Right atrium auricular region (tissue), 2 donors: Measurements from ENCODE around the gene CHST15. TPM values are rescaled to one million over a fixed set of nuclear protein-coding genes. Genes with fewer than 3 reads are reported as not detected.

Source experiments
- DNase-seq: peaks from one replicate; pipeline ENCODE4 v3.0.0-alpha.2; 2019; ENCODE audit warnings: low spot score
- H3K27ac ChIP-seq, 2 donors: fragments of 200-600 bp; sonication (generic); 1 replicate in 1 of 2; 2 replicates in 1 of 2; pipeline ENCODE4 v1.5.1; 2016 to 2019
- H3K27me3 ChIP-seq, 2 donors: fragments of 200-600 bp; sonication (generic); one replicate each; pipeline versions ENCODE4 v1.5.1 to v1.6.0; 2017 to 2019
- H3K36me3 ChIP-seq: fragments of 200-600 bp; sonication (generic); one replicate; pipeline ENCODE4 v1.5.1; 2016
- H3K4me1 ChIP-seq, 2 donors: fragments of 200-600 bp; sonication (generic); one replicate each; pipeline versions ENCODE4 v1.5.1 to v1.6.0; 2017 to 2019
- H3K4me3 ChIP-seq, 2 donors: fragments of 200-600 bp; sonication (generic); 1 replicate in 1 of 2; 2 replicates in 1 of 2; pipeline ENCODE4 v1.5.1; 2017 to 2019; ENCODE audit warnings: mild to moderate bottlenecking in 1 of 2, moderate library complexity in 1 of 2
- H3K9me3 ChIP-seq, 2 donors: fragments of 200-600 bp; sonication (generic); one replicate each; pipeline ENCODE4 v1.5.1; 2019
- total RNA-seq, 2 donors: library from RNA; depleted of rRNA; stranded (reverse); fragments of >200 nt; gene quantifications; one replicate each; pipeline ENCODE4 v1.1.0, GENCODE V29; 2016
- TF ChIP-seq, protein P1 (sequence below), 2 donors: fragments of 200-600 bp; sonication (generic); IDR thresholded peaks; one replicate each; pipeline ENCODE4 v1.5.1; 2019; ENCODE audit warnings: antibody characterized with exemption in 2 of 2

The CHST15 gene
- total RNA-seq, 2 donors from 2014 or later = 7.0 to 14.2 TPM

- no peaks in the 10 kb centered on the region for H3K36me3 ChIP-seq
- no peak for DNase-seq
- no peaks in the 10 kb centered on the region for H3K27me3 ChIP-seq
- H3K27ac ChIP-seq = no peak overlapping the region
- no peak overlapping the region for H3K4me3 ChIP-seq
- TF ChIP-seq, protein P1, sequence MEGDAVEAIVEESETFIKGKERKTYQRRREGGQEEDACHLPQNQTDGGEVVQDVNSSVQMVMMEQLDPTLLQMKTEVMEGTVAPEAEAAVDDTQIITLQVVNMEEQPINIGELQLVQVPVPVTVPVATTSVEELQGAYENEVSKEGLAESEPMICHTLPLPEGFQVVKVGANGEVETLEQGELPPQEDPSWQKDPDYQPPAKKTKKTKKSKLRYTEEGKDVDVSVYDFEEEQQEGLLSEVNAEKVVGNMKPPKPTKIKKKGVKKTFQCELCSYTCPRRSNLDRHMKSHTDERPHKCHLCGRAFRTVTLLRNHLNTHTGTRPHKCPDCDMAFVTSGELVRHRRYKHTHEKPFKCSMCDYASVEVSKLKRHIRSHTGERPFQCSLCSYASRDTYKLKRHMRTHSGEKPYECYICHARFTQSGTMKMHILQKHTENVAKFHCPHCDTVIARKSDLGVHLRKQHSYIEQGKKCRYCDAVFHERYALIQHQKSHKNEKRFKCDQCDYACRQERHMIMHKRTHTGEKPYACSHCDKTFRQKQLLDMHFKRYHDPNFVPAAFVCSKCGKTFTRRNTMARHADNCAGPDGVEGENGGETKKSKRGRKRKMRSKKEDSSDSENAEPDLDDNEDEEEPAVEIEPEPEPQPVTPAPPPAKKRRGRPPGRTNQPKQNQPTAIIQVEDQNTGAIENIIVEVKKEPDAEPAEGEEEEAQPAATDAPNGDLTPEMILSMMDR (IDR thresholded peaks at IDR 0.05) = no peak
- no peaks in the 10 kb centered on the region for H3K4me1 ChIP-seq
- no peaks in the 10 kb centered on the region for H3K9me3 ChIP-seq
Observed at GRCh38 chr10:124126983-124127385, 33.6 kb upstream of the CHST15 start.

- no peak for DNase-seq
- no peak overlapping the region for H3K4me3 ChIP-seq
- no peaks in the 10 kb centered on the region for H3K4me1 ChIP-seq
- no peaks in the 10 kb centered on the region for H3K9me3 ChIP-seq
- TF ChIP-seq, protein P1 (IDR thresholded peaks at IDR 0.05) = no peak
- no peaks in the 10 kb centered on the region for H3K36me3 ChIP-seq
- no peak overlapping the region for H3K27ac ChIP-seq
- no peaks in the 10 kb centered on the region for H3K27me3 ChIP-seq
Observed at GRCh38 chr10:124126145-124126982, 33.0 kb upstream of the CHST15 start.

DNA sequence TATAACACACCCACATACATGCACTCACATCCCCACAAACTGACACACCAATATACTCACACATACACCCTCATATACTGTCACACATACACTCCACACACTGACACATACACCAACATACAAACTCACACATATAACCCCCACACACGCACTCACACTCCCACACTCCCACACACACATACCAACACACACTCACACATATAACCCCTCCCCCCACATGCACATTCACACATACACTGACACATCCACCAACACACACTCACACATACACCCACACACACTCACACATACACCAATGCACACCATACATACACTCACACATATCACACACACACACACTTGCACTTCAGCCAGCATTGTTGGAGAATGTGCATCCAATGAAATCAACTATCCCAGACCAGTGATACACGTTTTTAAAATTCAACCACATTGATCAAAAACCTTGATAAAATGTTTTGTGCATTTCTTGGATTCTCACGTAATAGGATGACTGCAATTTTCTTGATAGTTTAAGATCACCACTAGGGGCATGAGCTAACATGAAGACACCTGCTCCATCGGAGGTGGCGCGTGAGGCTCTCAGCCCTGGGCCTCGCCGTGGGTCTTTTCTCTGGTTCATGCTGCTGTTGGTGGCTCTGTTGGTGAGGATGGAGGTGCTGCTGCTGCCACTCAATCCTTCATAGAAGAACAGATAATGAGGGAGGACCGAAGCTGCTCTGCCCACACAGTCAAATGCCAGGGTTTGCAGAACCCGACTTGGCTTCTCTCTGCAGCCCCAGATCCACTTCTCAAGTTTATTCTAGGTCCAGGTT, 32.1 kb upstream of the CHST15 start:
- TF ChIP-seq, protein P1 (IDR thresholded peaks at IDR 0.05) = peak in 1 of 2 donors; percentile 39
- no peaks in the 10 kb centered on the region for H3K36me3 ChIP-seq
- no peak for DNase-seq
- no peaks in the 10 kb centered on the region for H3K27me3 ChIP-seq
- no peak overlapping the region for H3K27ac ChIP-seq
- no peak overlapping the region for H3K4me3 ChIP-seq
- no peaks in the 10 kb centered on the region for H3K4me1 ChIP-seq
- no peaks in the 10 kb centered on the region for H3K9me3 ChIP-seq

GRCh38 chr10:124124769-124125161, 31.4 kb upstream of the CHST15 start:
- no peak for DNase-seq
- no peaks in the 10 kb centered on the region for H3K9me3 ChIP-seq

DNA sequence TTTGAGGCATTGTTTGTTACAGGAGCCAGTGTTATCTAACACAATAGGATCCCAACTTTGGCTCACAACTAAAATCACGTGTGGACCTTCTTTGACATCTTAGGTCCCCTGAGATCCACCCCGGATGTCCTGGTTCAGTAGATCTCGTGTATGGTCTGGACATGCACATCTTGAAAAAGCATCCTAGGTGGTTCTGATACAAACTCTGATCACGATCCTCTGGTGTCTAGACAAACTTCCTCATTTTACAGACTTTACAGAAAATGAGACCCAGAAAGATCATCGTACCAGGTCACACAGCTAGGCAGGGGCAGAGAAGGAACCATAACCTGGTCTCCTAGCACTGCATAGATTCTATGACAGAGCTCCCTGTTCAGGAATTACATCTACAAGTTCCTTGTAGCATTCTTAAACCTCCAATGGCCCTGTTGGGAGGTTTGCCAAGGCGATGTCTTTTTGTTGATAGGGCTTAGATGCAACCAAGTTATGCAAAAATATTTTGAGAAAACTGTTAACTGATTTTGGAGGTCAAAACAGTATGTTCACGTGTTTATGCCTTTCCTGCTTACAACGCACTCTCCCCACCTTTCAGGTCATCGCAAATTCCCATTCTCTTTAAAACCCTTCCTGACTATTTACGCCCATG, 30.8 kb upstream of the CHST15 start:
- Histone ChIP-seq H3K27ac (no peak overlapping the region), H3K9me3 (no peaks in the 10 kb centered on the region), H3K4me1 (peaks cover 0 to 5% of the 10 kb centered on the region in 2 donors), H3K36me3 (no peaks in the 10 kb centered on the region), H3K4me3 (no peak overlapping the region), H3K27me3 (no peaks in the 10 kb centered on the region)
- no peak for DNase-seq
- TF ChIP-seq, protein P1 (IDR thresholded peaks at IDR 0.05) = no peak

More at GRCh38 chr10:124124769-124125161, 31.4 kb upstream of the CHST15 start:
- Histone ChIP-seq H3K27ac (no peak overlapping the region), H3K27me3 (no peaks in the 10 kb centered on the region), H3K4me3 (no peak overlapping the region), H3K4me1 (peaks cover 0 to under 1% of the 10 kb centered on the region in 2 donors), H3K36me3 (no peaks in the 10 kb centered on the region)
- TF ChIP-seq, protein P1 (IDR thresholded peaks at IDR 0.05) = no peak
